HL-60 (cell line): ENCODE data around the gene SECTM1.

Source experiments
- DNase-seq, 2 experiments: peaks; one replicate each; pipeline ENCODE4 v3.0.0-alpha.2; 2010 to 2020; ENCODE audit warnings: low read depth in 1 of 2, low spot score in 1 of 2
- H3K27ac ChIP-seq: fragments of 250-450 bp; sonication (Bioruptor Pico); replicated peaks from 2 replicates; pipeline ENCODE4 v1.5.1; 2020; ENCODE audit warnings: mild to moderate bottlenecking, moderate library complexity
- H3K27me3 ChIP-seq: fragments of 250-450 bp; sonication (Bioruptor Pico); 2 replicates; pipeline ENCODE4 v1.5.1; 2021; ENCODE audit warnings: mild to moderate bottlenecking, moderate library complexity; ENCODE audit not compliant: insufficient read depth, poor library complexity, severe bottlenecking
- H3K4me3 ChIP-seq: replicated peaks from 2 replicates; pipeline ENCODE4 v1.5.1; 2011; ENCODE audit warnings: mild to moderate bottlenecking, control low read depth, low read length; ENCODE audit not compliant: insufficient read depth
- GABPA ChIP-seq: IDR thresholded peaks from 2 replicates; pipeline ENCODE4 v1.6.1; 2012; ENCODE audit warnings: low read depth
- POLR2AphosphoS5 ChIP-seq: IDR thresholded peaks from 2 replicates; pipeline ENCODE4 v1.6.1; 2012; ENCODE audit warnings: low read depth
- REST ChIP-seq: IDR thresholded peaks from 2 replicates; pipeline ENCODE4 v1.6.1; 2012; ENCODE audit warnings: low read depth; ENCODE audit not compliant: insufficient replicate concordance
- SPI1 ChIP-seq: IDR thresholded peaks from 2 replicates; pipeline ENCODE4 v1.6.1; 2012; ENCODE audit warnings: low read depth, mild to moderate bottlenecking, borderline replicate concordance
- TF ChIP-seq, protein P1 (sequence below): IDR thresholded peaks from one replicate; pipeline ENCODE4 v1.5.1; 2011; ENCODE audit warnings: low read length, control low read depth, inconsistent platforms; ENCODE audit not compliant: insufficient read depth

The SECTM1 gene

DNA sequence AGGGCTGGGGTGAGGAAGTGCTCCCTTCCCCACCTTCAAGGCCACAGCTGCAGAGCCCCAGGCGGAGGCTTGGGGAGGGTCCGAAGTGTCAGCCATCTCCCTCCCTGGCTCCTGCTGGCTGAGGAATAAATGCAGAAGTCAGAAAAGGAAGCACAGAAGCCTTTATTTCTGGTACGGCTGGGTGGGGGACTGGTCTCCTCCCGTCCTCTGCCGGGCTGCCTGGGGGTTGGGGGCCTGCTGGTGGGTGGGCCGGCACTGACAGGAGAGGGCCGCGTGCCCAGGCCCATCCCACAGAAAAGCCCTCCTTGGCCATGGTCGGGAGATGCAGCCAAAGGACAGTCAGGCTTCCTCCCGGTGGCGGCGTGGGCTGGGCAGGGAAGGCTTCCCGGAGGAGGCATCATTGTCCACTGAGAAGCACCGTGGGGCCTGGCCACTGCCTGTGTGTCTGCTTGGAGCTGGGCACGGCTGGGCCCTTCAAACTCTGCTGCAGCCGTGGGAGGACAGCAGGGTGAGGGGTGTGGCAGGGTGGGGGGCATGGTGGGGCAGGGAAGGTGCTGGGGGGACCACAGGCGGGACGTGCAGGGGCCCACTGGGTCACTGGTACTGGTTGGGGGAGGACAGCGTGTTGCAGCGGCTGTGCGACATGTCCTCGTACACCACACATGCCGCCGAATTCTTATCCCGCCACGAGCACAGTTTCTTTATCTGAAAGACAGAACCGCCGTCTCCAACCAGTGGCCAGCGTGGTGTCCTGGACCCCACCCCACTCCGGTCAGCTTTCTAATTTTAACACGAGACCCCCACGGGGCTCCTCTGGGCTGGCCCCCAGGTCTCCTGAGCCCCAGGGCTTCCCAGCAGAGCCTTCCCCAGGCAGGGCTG, 18.6 kb downstream of the SECTM1 start:
- peak overlapping the region; percentile 45; the same call in 1 of the 2 replicates for H3K27ac ChIP-seq
- H3K4me3 ChIP-seq = no peak overlapping the region
- TF ChIP-seq GABPA = no peak
- TF ChIP-seq REST = no peak
- TF ChIP-seq, protein P1, sequence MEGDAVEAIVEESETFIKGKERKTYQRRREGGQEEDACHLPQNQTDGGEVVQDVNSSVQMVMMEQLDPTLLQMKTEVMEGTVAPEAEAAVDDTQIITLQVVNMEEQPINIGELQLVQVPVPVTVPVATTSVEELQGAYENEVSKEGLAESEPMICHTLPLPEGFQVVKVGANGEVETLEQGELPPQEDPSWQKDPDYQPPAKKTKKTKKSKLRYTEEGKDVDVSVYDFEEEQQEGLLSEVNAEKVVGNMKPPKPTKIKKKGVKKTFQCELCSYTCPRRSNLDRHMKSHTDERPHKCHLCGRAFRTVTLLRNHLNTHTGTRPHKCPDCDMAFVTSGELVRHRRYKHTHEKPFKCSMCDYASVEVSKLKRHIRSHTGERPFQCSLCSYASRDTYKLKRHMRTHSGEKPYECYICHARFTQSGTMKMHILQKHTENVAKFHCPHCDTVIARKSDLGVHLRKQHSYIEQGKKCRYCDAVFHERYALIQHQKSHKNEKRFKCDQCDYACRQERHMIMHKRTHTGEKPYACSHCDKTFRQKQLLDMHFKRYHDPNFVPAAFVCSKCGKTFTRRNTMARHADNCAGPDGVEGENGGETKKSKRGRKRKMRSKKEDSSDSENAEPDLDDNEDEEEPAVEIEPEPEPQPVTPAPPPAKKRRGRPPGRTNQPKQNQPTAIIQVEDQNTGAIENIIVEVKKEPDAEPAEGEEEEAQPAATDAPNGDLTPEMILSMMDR = no peak
- TF ChIP-seq POLR2AphosphoS5 = 0 out of 2 replicates have a peak, but pooled peaks have one; percentile 20
- peak; percentile 86 for TF ChIP-seq SPI1
- peaks cover 7% of the 10 kb centered on the region for H3K27me3 ChIP-seq
- peak in 1 of 2 experiments; percentile 72 for DNase-seq

DNA sequence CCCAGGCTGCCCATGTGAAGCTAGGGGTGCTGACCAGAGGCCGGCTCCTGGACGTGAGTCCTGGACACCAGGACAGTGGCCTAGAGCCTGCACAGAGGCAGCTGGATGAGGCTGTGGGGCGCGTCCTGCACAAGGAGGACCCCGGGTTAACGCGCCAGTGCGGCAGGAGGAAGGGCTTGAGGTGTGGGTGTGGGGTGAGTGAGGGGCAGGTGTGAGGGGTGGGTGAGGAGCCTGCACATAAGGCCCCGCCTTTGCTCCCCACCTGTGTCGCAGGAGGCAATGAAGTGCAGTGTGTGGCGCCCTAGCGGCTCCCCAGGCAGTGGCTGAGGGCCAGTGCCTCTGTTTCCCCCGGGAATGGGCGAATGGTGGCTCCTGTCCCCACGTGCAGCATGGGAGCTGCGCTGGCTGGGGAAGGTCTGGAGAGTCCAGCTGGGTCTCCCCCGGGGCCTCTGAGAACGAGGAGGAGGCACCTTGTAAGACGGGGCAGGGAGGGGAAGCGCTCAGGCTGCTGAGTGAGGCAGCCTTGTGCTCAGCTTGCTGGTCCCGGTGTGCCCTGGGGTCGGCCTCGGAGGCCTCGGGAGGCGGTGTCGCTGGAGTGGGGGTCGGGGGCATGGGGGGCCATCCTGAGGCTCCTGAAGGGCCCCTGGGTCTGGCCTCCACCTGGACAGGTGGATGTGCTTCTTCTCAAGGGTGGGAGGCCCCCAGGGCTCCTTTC, 19.4 kb downstream of the SECTM1 start:
- no peak for TF ChIP-seq GABPA
- TF ChIP-seq SPI1 = no peak
- TF ChIP-seq, protein P1 = no peak
- TF ChIP-seq POLR2AphosphoS5 = no peak
- no peak for TF ChIP-seq REST
- Histone ChIP-seq H3K4me3 (no peak overlapping the region), H3K27ac (peak overlapping the region; percentile 45; the same call in 1 of the 2 replicates), H3K27me3 (peaks cover 7% of the 10 kb centered on the region)
- peak in 1 of 2 experiments; percentile 29 for DNase-seq

GRCh38 chr17:82313195-82314011, 20.2 kb downstream of the SECTM1 start:
- Histone ChIP-seq H3K4me3 (no peak overlapping the region), H3K27me3 (peaks cover 7% of the 10 kb centered on the region), H3K27ac (no peak overlapping the region)
- no peak for DNase-seq
- TF ChIP-seq, protein P1 = no peak
- TF ChIP-seq POLR2AphosphoS5 (no peak), GABPA (no peak), REST (no peak)
